HEK293 (cell line): ENCODE results near the gene ANKRA2.
A peak's percentile ranks its signal among the peaks of the same experiment; 100 is the strongest.

Source experiments
- CTCF ChIA-PET: fragments of 350-600 bp; formaldehyde crosslinking; extraction: SDS; loops from one replicate; lab custom pipeline; 2021; ENCODE audit warnings: antibody characterized with exemption; lab: Yijun Ruan, JAX
- POLR2A ChIA-PET: fragments of 300-600 bp; formaldehyde crosslinking; extraction: SDS; loops from one replicate; lab custom pipeline; 2020; ENCODE audit warnings: antibody characterized with exemption, inconsistent platforms; lab: Yijun Ruan, JAX
- H3K27ac ChIP-seq: fragments of 200-500 bp; sonication (Bioruptor generic); 2 replicates; pipeline ENCODE4 v1.5.1; 2014; ENCODE audit warnings: low read depth, low read length, control low read depth, inconsistent platforms; ENCODE audit errors: extremely low read depth
- H3K36me3 ChIP-seq, 2 experiments: fragments of 200-500 bp in 1 of 2; sonication (Bioruptor generic) in 1 of 2; 1 replicate in 1 of 2; 2 replicates in 1 of 2; pipeline ENCODE4 v1.5.1; 2014 to 2017; ENCODE audit warnings: inconsistent platforms in 2 of 2, low read length in 2 of 2; ENCODE audit not compliant: control insufficient read depth in 2 of 2, insufficient read depth in 1 of 2
- H3K4me1 ChIP-seq: fragments of 200-500 bp; sonication (Bioruptor generic); 2 replicates; pipeline ENCODE4 v1.5.1; 2014; ENCODE audit warnings: mild to moderate bottlenecking, low read length, inconsistent platforms; ENCODE audit not compliant: control insufficient read depth, insufficient read depth
- H3K4me3 ChIP-seq: 2 replicates; pipeline ENCODE4 v1.5.1; 2011; ENCODE audit warnings: low read depth, mild to moderate bottlenecking, control low read depth, low read length, moderate library complexity
- H3K9me3 ChIP-seq: fragments of 200-500 bp; sonication (Bioruptor generic); 2 replicates; pipeline ENCODE4 v1.5.1; 2014; ENCODE audit warnings: low read depth, low read length, inconsistent platforms; ENCODE audit not compliant: control insufficient read depth, insufficient read depth
- GLIS1 ChIP-seq: fragments of 450-650 bp; formaldehyde crosslinking; IDR thresholded peaks from 2 replicates; pipeline ENCODE4 v1.5.1; 2016; ENCODE audit warnings: missing biosample characterization, missing genetic modification characterization
- INSM2 ChIP-seq: fragments of 450-650 bp; formaldehyde crosslinking; IDR thresholded peaks from 2 replicates; pipeline ENCODE4 v1.5.1; 2016; ENCODE audit warnings: missing biosample characterization, missing genetic modification characterization
- KLF16 ChIP-seq: fragments of 450-650 bp; formaldehyde crosslinking; IDR thresholded peaks from 2 replicates; pipeline ENCODE4 v1.5.1; 2017; ENCODE audit warnings: missing biosample characterization, missing genetic modification characterization
- SP7 ChIP-seq: fragments of 450-650 bp; formaldehyde crosslinking; IDR thresholded peaks from 2 replicates; pipeline ENCODE4 v1.5.1; 2016; ENCODE audit warnings: missing biosample characterization, missing genetic modification characterization
- ZBTB20 ChIP-seq: fragments of 450-650 bp; formaldehyde crosslinking; IDR thresholded peaks from 2 replicates; pipeline ENCODE4 v1.5.1; 2016; ENCODE audit warnings: missing biosample characterization, missing genetic modification characterization
- ZFHX2 ChIP-seq: fragments of 450-650 bp; formaldehyde crosslinking; conservative IDR thresholded peaks from 2 replicates; pipeline ENCODE4 v1.5.1; 2016; ENCODE audit warnings: missing biosample characterization, missing genetic modification characterization
- ZFP41 ChIP-seq: fragments of 450-650 bp; formaldehyde crosslinking; IDR thresholded peaks from 2 replicates; pipeline ENCODE4 v1.5.1; 2016; ENCODE audit warnings: missing biosample characterization, missing genetic modification characterization, borderline replicate concordance
- ZNF335 ChIP-seq: fragments of 450-650 bp; formaldehyde crosslinking; conservative IDR thresholded peaks from 2 replicates; pipeline ENCODE4 v1.5.1; 2016; ENCODE audit warnings: missing biosample characterization, missing genetic modification characterization
- ZNF660 ChIP-seq: fragments of 450-650 bp; IDR thresholded peaks from 2 replicates; pipeline ENCODE4 v1.5.1; 2018; ENCODE audit warnings: missing biosample characterization, mild to moderate bottlenecking, missing genetic modification characterization
- ZNF747 ChIP-seq: fragments of 450-650 bp; formaldehyde crosslinking; IDR thresholded peaks from 2 replicates; pipeline ENCODE4 v1.5.1; 2016; ENCODE audit warnings: missing biosample characterization, missing genetic modification characterization
- ZXDB ChIP-seq: fragments of 450-650 bp; formaldehyde crosslinking; IDR thresholded peaks from 2 replicates; pipeline ENCODE4 v1.5.1; 2016; ENCODE audit warnings: missing biosample characterization, missing genetic modification characterization
- TF ChIP-seq, protein P1 (sequence below): fragments of 450-650 bp; IDR thresholded peaks from 2 replicates; pipeline ENCODE4 v1.5.1; 2018; ENCODE audit warnings: missing biosample characterization, missing genetic modification characterization
- TF ChIP-seq, protein P2 (sequence below): fragments of 450-650 bp; formaldehyde crosslinking; IDR thresholded peaks from 2 replicates; pipeline ENCODE4 v1.5.1; 2017; ENCODE audit warnings: missing biosample characterization, missing genetic modification characterization

Gene ANKRA2

GRCh38 chr5:73596705-73597328 is 31.4 kb upstream of the ANKRA2 start:
- TF ChIP-seq ZNF660 (tag by site-specific recombination) (0 out of 2 replicates have a peak, but pooled peaks have one; percentile 29), ZNF335 (tag by site-specific recombination) (peak; percentile 54), ZXDB (no peak), ZNF747 (no peak), ZFHX2 (tag by site-specific recombination) (no peak), GLIS1 (tag by site-specific recombination) (no peak), ZFP41 (tag by site-specific recombination) (no peak), ZBTB20 (no peak), KLF16 (no peak), SP7 (tag by site-specific recombination) (peak; percentile 42; the same call in 1 of the 2 replicates)
- TF ChIP-seq, protein P1, sequence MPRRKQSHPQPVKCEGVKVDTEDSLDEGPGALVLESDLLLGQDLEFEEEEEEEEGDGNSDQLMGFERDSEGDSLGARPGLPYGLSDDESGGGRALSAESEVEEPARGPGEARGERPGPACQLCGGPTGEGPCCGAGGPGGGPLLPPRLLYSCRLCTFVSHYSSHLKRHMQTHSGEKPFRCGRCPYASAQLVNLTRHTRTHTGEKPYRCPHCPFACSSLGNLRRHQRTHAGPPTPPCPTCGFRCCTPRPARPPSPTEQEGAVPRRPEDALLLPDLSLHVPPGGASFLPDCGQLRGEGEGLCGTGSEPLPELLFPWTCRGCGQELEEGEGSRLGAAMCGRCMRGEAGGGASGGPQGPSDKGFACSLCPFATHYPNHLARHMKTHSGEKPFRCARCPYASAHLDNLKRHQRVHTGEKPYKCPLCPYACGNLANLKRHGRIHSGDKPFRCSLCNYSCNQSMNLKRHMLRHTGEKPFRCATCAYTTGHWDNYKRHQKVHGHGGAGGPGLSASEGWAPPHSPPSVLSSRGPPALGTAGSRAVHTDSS (tag by site-specific recombination) = 0 out of 2 replicates have a peak, but pooled peaks have one; percentile 26
- TF ChIP-seq, protein P2, sequence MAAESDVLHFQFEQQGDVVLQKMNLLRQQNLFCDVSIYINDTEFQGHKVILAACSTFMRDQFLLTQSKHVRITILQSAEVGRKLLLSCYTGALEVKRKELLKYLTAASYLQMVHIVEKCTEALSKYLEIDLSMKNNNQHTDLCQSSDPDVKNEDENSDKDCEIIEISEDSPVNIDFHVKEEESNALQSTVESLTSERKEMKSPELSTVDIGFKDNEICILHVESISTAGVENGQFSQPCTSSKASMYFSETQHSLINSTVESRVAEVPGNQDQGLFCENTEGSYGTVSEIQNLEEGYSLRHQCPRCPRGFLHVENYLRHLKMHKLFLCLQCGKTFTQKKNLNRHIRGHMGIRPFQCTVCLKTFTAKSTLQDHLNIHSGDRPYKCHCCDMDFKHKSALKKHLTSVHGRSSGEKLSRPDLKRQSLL (tag by site-specific recombination) = no peak
- ChIA-PET POLR2A (no interaction called here), CTCF (interaction anchor here (0.5 to 2.0 kb wide), 37 partner anchors 9 to 1122 kb away, joined by 3 to 17 read pairs (median 4); partner anchors contain the start of gene ANKRA2)

DNA sequence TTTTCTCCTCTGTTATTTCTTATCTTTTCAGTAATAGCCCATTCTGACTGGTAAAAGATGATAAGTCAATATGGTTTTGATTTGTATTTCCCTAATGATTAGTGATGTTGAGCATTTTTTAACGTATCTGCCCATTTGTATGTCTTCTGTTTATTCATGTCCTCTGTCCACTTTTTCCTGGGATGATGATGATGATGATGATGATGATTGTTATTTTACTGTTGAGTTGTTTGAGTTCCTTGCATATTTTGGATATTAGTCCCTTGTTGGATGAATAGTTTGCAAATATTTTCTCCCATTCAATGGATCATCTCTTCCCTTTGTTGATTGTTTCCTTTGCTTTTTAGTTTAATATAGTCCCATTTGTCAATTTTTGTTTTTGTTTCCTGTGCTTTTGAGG is 27.1 kb upstream of the ANKRA2 start:
- POLR2A ChIA-PET = no interaction called here
- Histone ChIP-seq H3K27ac (no peak overlapping the region), H3K9me3 (no peaks in the 10 kb centered on the region), H3K36me3 (no peaks in the 10 kb centered on the region), H3K4me3 (no peak overlapping the region), H3K4me1 (0 out of 2 replicates have a peak, but pooled peaks cover 3% of the 10 kb centered on the region)
- CTCF ChIA-PET = interaction anchor here (0.6 to 9.1 kb wide), 10 partner anchors 11 to 293 kb away, joined by 3 to 258 read pairs (median 6); no protein-coding TSS in a partner anchor
- TF ChIP-seq, protein P1 (tag by site-specific recombination) = peak; percentile 74
- TF ChIP-seq INSM2 = no peak
- TF ChIP-seq, all 188 proteins: peak for 1

More at GRCh38 chr5:73596705-73597328, 31.4 kb upstream of the ANKRA2 start:
- no peak overlapping the region for H3K27ac ChIP-seq
- no peaks in the 10 kb centered on the region for H3K36me3 ChIP-seq
- 0 out of 2 replicates have a peak, but pooled peaks cover 2% of the 10 kb centered on the region for H3K4me1 ChIP-seq
- H3K4me3 ChIP-seq = no peak overlapping the region
- no peaks in the 10 kb centered on the region for H3K9me3 ChIP-seq
